CD4-positive, alpha-beta T cell treated with Interleukin-4 for 4 hours (primary cell): Measurements from ENCODE around the gene DNAJC8.

Experiments used
- DNase-seq: peaks from one replicate; pipeline ENCODE4 v3.0.0-alpha.2; 2020

DNAJC8 gene

GRCh38 chr1:28232558-28233263 is at the start of gene DNAJC8:
Gene DNAJC8, minus strand, starts transcription at chr1:28233029. Its CDS starts 31 bp downstream, at chr1:28232998.
- peak; percentile 90 for DNase-seq

GRCh38 chr1:28281608-28282425 is 49.0 kb upstream of the DNAJC8 start:
- DNase-seq, result no peak

- DNase-seq, result no peak
Observed at GRCh38 chr1:28280977-28281381, 48.1 kb upstream of the DNAJC8 start.

DNA sequence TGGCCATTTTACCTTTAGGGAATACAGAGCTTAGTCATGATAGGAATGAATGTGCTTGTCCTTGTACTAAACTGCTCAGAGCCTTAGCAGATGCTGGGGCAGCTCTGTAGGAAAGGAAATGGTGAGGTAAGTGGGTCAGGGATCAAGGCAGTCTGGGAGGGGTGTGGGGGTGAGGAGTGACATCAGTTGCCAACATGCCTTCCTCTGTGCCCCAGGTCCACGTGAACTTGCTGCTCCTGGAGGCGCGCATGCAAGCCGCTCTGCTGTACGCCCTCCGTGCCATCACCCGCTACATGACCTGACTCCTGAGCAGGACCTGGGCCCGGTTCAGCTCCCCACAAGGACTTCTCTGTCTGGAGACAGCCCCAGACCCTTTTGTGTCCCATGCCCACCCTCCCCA is 47.7 kb upstream of the DNAJC8 start:
- no peak for DNase-seq

DNA sequence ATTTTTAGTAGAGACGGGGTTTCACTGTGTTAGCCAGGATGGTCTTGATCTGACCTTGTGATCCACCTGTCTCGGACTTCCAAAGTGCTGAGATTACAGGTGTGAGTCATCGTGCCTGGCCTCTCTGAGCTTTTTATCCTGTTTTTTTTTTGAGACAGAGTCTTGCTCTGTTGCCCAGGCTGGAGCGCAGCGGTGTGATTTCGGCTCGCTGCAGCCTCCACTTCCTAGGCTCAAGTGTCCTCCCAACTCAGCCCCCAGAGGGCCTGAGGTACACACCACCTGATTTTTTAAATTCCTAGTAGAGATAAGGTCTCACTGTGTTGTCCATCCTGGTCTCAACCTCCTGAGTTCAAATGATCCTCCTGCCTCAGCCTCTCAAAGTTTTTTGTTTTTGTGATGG is 46.9 kb upstream of the DNAJC8 start:
- no peak for DNase-seq

DNA sequence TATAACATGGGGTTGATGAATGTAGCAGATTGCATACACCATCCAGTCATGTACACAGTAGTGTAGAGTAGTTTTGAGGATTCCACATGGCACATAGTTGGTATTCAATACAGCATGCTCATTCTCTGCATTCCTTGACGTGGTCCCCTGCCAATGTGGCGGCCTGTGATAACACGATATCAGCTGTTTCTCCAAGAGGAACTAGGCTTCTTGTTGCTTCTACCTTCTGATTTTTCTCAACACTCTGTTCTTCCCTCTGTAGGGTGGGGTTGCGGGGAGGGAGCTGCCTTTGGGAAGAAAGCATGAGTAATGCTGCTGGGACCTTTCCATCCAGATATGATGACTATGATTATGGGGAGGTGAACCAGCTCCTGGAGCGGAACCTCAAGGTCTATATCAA is 45.9 kb upstream of the DNAJC8 start:
- no peak for DNase-seq

GRCh38 chr1:28273216-28273860 is 40.5 kb upstream of the DNAJC8 start:
- no peak for DNase-seq

GRCh38 chr1:28272215-28272852 is 39.5 kb upstream of the DNAJC8 start:
- DNase-seq, result no peak

DNA sequence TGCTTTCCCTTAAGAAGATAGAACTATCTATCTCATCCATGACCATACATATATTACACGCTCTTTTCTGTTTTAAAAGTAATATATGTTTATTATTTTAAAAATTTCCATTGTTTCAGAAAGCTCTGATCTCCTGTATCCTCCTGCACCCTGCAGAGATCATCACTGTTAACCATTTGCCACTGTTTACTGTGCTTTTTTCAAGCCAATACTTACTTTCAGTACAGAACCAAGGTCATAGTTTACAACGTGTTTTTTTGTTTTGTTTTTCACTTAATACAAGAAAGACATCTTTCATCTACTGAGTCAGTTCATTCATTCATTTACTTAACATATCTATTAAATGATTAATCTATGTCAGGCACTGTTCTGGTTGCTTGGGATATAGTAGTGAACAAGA is 36.7 kb upstream of the DNAJC8 start:
- no peak for DNase-seq

DNA sequence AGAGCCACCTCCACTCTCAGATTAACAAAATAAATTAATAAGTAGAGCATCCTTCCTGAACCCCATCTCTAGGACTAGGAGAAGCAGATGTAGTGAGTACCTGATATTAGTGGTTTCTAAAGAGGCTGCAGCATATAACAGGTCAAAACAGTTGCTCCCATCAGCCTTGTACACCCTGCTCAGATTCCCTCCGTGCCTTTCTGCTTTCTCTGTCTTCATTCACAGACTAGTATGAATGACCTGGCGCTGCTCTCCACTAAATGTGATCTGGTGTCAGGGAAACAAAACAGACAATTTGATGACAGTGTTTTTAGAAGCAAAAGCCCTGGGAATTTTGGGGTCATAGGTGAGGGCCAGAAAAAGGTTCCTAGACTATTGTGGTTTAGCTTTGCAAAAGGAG is 34.8 kb upstream of the DNAJC8 start:
- no peak for DNase-seq

- DNase-seq, result no peak
Observed at GRCh38 chr1:28266920-28267322, 34.1 kb upstream of the DNAJC8 start.

- DNase-seq, result no peak
Observed at GRCh38 chr1:28265577-28265976, 32.7 kb upstream of the DNAJC8 start.

- no peak for DNase-seq
Observed at GRCh38 chr1:28264897-28265296, 32.1 kb upstream of the DNAJC8 start.

DNA sequence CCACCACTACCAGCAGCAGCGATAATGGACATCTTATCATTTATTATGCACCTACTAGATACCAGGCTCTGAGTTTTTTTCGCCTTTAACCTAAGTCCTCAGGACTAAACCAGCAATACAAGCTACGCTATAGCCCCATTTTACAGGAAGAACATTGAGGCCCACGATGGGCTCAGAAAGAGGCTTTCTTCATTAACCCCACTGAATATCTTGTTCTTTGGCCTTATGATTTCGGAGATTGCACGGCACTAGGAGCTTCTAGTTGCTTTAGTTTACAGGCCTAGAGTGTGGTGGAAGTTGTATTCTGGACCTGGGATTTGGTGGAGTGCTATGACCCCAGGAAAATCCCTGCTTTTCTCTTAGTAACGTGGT is 28.0 kb upstream of the DNAJC8 start:
- DNase-seq, result no peak

DNA sequence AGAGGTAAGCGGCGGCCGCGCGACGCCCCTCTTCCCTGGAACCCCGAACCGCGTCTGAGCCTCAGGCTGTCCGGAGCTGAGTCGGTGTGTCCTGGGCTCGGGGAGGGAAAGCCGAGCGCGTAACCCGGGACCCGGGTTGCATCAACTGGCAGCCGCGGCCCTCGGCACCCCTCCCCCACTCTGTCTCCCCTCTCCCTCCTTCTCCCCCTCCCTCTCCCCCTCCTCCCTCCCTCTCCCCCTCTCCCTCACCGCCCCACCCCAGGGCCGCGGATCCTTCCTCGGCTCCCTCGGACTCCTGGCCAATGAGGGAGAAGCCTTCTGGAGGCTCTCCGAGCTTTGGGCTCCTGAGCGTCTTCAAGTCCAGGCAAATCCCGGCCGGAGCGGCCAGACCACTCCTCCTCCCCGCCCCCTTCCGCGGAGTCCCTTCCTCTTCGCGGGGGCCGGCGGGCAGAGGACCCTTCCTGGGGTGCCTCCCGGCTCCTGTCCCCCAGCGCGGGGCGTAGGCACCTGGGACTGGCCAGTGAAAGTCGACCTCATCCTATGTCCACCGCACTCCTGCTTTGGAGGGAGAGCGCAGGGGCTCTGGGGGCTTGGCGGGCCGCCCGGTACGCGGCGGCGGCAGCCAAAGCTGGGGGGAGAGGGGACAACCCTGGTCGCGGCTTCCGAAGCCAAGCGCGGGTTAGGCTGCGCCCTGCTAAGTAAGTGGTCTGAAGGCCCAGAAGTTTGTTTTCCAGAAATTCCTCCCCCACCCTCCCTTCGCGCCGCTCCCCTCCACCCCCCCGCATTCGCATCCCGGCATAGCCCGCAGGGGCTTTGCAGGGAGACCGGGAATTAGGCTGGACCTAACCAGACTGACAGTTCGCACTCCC is 27.3 kb upstream of the DNAJC8 start:
- DNase-seq, result no peak

DNA sequence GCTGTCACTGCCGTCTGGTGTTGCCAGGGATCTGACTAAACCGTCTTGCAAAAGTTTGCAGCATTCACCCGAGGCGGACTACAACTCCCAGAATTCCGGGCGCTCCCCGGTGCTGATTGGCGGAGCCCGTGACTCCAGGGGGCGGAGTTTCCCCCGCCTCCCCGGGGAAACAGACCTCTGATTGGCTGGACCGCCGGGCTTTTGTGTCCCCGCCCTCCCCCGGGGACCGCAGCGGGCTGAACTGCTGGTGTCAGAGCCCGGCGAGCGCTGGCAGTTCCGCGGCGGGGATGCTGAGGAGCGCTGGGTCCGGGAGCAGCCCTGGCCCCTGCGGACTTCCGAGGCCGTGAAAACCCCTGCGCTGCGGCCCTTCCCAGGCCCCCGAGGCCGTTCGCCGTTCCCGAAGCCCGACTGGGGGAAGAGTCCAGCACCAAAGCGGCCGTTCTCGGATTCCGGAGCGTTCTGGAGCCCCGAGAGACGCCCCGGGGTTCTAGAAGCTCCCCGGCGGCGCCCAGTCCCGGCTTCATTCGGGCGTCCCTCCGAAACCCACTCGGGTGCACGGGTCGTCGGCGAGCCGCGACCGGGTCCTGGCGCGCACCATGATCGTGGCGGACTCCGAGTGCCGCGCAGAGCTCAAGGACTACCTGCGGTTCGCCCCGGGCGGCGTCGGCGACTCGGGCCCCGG is 26.6 kb upstream of the DNAJC8 start, which contains the start of gene SESN2:
Gene SESN2 (plus strand): TSS at position 267 of the 682 bp plus-strand sequence. CDS start 330 bp downstream, at position 597.
- peak; percentile 99 for DNase-seq

- DNase-seq, result no peak
Observed at GRCh38 chr1:28258628-28259251, 25.9 kb upstream of the DNAJC8 start.

DNA sequence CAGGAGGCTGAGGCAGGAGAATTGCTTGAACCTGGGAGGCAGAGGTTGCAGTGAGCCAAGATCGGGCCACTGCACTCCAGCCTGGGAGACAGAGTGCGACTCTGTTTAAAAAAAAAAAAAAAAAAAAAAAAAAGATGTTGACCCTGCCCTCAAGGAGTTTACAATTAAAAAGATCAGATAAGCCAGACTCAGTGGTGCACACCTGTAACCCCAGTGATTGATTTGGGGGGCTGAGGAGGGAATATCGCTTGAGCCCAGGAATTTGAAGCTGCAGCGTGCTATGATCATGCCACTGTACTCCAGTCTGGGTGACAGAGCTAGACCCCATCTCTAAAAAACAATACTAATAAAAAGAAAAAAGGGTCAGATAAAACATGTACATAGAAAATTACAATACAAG is 24.9 kb upstream of the DNAJC8 start:
- no peak for DNase-seq

- DNase-seq, result peak; percentile 73
Observed at GRCh38 chr1:28256197-28256827, 23.5 kb upstream of the DNAJC8 start.

DNA sequence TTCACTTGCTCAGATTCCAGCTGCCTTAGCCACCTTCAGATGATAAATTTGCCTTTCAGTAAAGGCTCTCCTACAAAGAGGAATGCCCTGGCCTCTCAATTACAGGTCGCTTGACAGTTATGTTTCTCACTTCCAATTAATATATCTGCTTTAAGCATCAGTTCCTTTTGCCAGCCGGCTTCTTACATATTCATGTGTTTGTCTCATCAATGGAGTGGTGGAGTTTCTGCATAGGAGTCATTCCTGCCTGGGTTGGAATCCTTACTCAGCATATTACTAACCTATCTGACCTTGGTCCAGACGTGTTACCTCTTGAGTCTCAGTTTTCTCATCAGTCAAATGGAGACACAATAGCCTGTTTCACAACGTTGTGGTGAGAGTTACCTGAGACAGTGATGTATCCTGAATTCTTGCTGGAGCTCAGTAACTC is 17.1 kb upstream of the DNAJC8 start:
- DNase-seq, result no peak
